DND-41 (cell line): Measurements from ENCODE around the gene SOX18.

Experiments used
- EZH2 ChIP-seq: IDR thresholded peaks from 3 replicates; pipeline ENCODE4 v1.6.1; 2012; ENCODE audit warnings: borderline replicate concordance, low read depth, mild to moderate bottlenecking, moderate library complexity, low read length, inconsistent platforms; ENCODE audit not compliant: severe bottlenecking
- TF ChIP-seq, protein P1 (sequence below): IDR thresholded peaks from 2 replicates; pipeline ENCODE4 v1.5.1; 2012; ENCODE audit warnings: borderline replicate concordance, low read length, moderate library complexity, mild to moderate bottlenecking; ENCODE audit not compliant: poor library complexity, severe bottlenecking; ENCODE audit errors: extremely low read depth

- TF ChIP-seq, protein P1, sequence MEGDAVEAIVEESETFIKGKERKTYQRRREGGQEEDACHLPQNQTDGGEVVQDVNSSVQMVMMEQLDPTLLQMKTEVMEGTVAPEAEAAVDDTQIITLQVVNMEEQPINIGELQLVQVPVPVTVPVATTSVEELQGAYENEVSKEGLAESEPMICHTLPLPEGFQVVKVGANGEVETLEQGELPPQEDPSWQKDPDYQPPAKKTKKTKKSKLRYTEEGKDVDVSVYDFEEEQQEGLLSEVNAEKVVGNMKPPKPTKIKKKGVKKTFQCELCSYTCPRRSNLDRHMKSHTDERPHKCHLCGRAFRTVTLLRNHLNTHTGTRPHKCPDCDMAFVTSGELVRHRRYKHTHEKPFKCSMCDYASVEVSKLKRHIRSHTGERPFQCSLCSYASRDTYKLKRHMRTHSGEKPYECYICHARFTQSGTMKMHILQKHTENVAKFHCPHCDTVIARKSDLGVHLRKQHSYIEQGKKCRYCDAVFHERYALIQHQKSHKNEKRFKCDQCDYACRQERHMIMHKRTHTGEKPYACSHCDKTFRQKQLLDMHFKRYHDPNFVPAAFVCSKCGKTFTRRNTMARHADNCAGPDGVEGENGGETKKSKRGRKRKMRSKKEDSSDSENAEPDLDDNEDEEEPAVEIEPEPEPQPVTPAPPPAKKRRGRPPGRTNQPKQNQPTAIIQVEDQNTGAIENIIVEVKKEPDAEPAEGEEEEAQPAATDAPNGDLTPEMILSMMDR: no peak
- no peak for TF ChIP-seq EZH2
Observed at GRCh38 chr20:64038224-64038564, 11.2 kb downstream of the SOX18 start.
